ENCODE measurements around the gene NEMP2. TPM values are rescaled to one million over a fixed set of nuclear protein-coding genes. Genes with fewer than 3 reads are reported as not detected.

Gene NEMP2
- total and polyA plus RNA-seq, 2 of the 8 experiments (the other 6 are each of a cell fraction or from before 2014, with no cell fraction given) = 3.1 to 5.3 TPM

GRCh38 chr2:190527918-190528317 is 6.6 kb downstream of the NEMP2 start (continued):
- TF ChIP-seq GABPA (IDR thresholded peaks at IDR 0.05; ENCODE audit: borderline replicate concordance, insufficient read depth, low read length) (no peak), HDAC6 (IDR thresholded peaks at IDR 0.05; ENCODE audit: low read depth, low read length) (no peak), SAP30 (IDR thresholded peaks at IDR 0.05; ENCODE audit: insufficient read depth, insufficient replicate concordance, low read length) (no peak), EZH2 (IDR thresholded peaks at IDR 0.05; ENCODE audit: low read depth, low read length, severe bottlenecking) (no peak)
- TF ChIP-seq, protein P1, sequence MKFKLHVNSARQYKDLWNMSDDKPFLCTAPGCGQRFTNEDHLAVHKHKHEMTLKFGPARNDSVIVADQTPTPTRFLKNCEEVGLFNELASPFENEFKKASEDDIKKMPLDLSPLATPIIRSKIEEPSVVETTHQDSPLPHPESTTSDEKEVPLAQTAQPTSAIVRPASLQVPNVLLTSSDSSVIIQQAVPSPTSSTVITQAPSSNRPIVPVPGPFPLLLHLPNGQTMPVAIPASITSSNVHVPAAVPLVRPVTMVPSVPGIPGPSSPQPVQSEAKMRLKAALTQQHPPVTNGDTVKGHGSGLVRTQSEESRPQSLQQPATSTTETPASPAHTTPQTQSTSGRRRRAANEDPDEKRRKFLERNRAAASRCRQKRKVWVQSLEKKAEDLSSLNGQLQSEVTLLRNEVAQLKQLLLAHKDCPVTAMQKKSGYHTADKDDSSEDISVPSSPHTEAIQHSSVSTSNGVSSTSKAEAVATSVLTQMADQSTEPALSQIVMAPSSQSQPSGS (IDR thresholded peaks at IDR 0.05; ENCODE audit: low read length) = no peak

All from H1 (cell line).